ENCODE measurements around the gene CDK10.

CDK10 gene

GRCh38 chr16:89678258-89678657 lies 8.2 kb upstream of the CDK10 start:
- no peaks in the 10 kb centered on the region for H3K4me1 ChIP-seq (ENCODE audit: insufficient read depth, low read length, poor library complexity, severe bottlenecking)
- no peaks in the 10 kb centered on the region for H3K79me2 ChIP-seq (ENCODE audit: insufficient read depth, low read length)
- H3K4me2 ChIP-seq (ENCODE audit: low read depth, low read length, poor library complexity, severe bottlenecking), result no peak overlapping the region
- no peak overlapping the region for H3K4me3 ChIP-seq (ENCODE audit: low read length, poor library complexity, severe bottlenecking)
- no peaks in the 10 kb centered on the region for H3K9me3 ChIP-seq (ENCODE audit: insufficient read depth, low read depth, low read length)
- no peaks in the 10 kb centered on the region for H3K27me3 ChIP-seq (ENCODE audit: insufficient read depth, low read length, poor library complexity, severe bottlenecking)
- H3F3A ChIP-seq (ENCODE audit: low read depth), result no peaks in the 10 kb centered on the region
- no peaks in the 10 kb centered on the region for H3K9me2 ChIP-seq (replicated peaks; ENCODE audit: low read depth, low read length)
- TF ChIP-seq CTCF (conservative IDR thresholded peaks at IDR 0.05; ENCODE audit: low read length), result no peak
- no peak for TF ChIP-seq EZH2phosphoT487 (IDR thresholded peaks at IDR 0.05; ENCODE audit: borderline replicate concordance)
- no peaks in the 10 kb centered on the region for H4K20me1 ChIP-seq (ENCODE audit: insufficient read depth, low read length, poor library complexity, severe bottlenecking)
- H3K9ac ChIP-seq (ENCODE audit: low read depth, low read length, poor library complexity, severe bottlenecking), result no peak overlapping the region
- H3K36me3 ChIP-seq (ENCODE audit: insufficient read depth, low read length), result no peaks in the 10 kb centered on the region
- H2AFZ ChIP-seq (ENCODE audit: low read length), result no peak overlapping the region

DNA sequence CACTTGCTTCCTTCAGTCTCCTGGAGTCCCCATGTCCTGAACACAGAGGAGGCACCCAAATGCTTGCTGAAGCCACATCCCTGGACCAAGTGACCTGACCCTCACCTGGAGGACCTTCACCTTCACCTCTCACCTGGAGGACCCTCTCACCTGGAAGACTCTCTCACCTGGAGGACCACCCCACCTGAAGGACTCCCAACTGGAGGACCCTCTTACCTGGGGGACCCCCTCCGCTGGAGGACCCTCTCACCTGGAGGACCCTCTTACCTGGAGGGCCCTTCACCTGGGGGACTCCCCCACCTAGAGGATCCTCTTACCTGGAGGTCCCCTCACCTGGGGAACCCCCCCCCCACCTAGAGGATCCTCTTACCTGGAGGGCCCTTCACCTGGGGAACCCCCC lies 573 bp upstream of the CDK10 start:
- Histone ChIP-seq H2AFZ (ENCODE audit: low read length) (no peak overlapping the region), H3K9me3 (ENCODE audit: insufficient read depth, low read depth, low read length) (no peaks in the 10 kb centered on the region), H3K4me2 (ENCODE audit: low read depth, low read length, poor library complexity, severe bottlenecking) (peak overlapping the region; percentile 85), H4K20me1 (ENCODE audit: insufficient read depth, low read length, poor library complexity, severe bottlenecking) (no peaks in the 10 kb centered on the region), H3K9me2 (replicated peaks; ENCODE audit: low read depth, low read length) (no peaks in the 10 kb centered on the region), H3K36me3 (ENCODE audit: insufficient read depth, low read length) (no peaks in the 10 kb centered on the region), H3K27me3 (ENCODE audit: insufficient read depth, low read length, poor library complexity, severe bottlenecking) (no peaks in the 10 kb centered on the region), H3K4me1 (ENCODE audit: insufficient read depth, low read length, poor library complexity, severe bottlenecking) (peaks cover 5% of the 10 kb centered on the region), H3F3A (ENCODE audit: low read depth) (no peaks in the 10 kb centered on the region), H3K79me2 (ENCODE audit: insufficient read depth, low read length) (peaks cover 13% of the 10 kb centered on the region; the same call in 1 of the 2 replicates), H3K4me3 (ENCODE audit: low read length, poor library complexity, severe bottlenecking) (no peak overlapping the region), H3K9ac (ENCODE audit: low read depth, low read length, poor library complexity, severe bottlenecking) (no peak overlapping the region)
- TF ChIP-seq EZH2phosphoT487 (IDR thresholded peaks at IDR 0.05; ENCODE audit: borderline replicate concordance) (no peak), CTCF (conservative IDR thresholded peaks at IDR 0.05; ENCODE audit: low read length) (no peak)

GRCh38 chr16:89687092-89687940 lies 827 bp downstream of the CDK10 start:
- Histone ChIP-seq H3K9ac (ENCODE audit: low read depth, low read length, poor library complexity, severe bottlenecking) (peak overlapping the region; percentile 79), H3K4me1 (ENCODE audit: insufficient read depth, low read length, poor library complexity, severe bottlenecking) (peaks cover 5% of the 10 kb centered on the region), H3K36me3 (ENCODE audit: insufficient read depth, low read length) (no peaks in the 10 kb centered on the region), H3K4me2 (ENCODE audit: low read depth, low read length, poor library complexity, severe bottlenecking) (peak overlapping the region; percentile 85), H4K20me1 (ENCODE audit: insufficient read depth, low read length, poor library complexity, severe bottlenecking) (no peaks in the 10 kb centered on the region), H3K79me2 (ENCODE audit: insufficient read depth, low read length) (peaks cover 13% of the 10 kb centered on the region; the same call in 1 of the 2 replicates), H3K9me3 (ENCODE audit: insufficient read depth, low read depth, low read length) (no peaks in the 10 kb centered on the region), H3K9me2 (replicated peaks; ENCODE audit: low read depth, low read length) (no peaks in the 10 kb centered on the region), H2AFZ (ENCODE audit: low read length) (peak overlapping the region; percentile 96; the same call in 1 of the 2 replicates), H3F3A (ENCODE audit: low read depth) (no peaks in the 10 kb centered on the region), H3K27me3 (ENCODE audit: insufficient read depth, low read length, poor library complexity, severe bottlenecking) (no peaks in the 10 kb centered on the region), H3K4me3 (ENCODE audit: low read length, poor library complexity, severe bottlenecking) (peak overlapping the region; percentile 85)
- no peak for TF ChIP-seq EZH2phosphoT487 (IDR thresholded peaks at IDR 0.05; ENCODE audit: borderline replicate concordance)
- no peak for TF ChIP-seq CTCF (conservative IDR thresholded peaks at IDR 0.05; ENCODE audit: low read length)
